ENCODE data around the gene DCLK1.

GRCh38 chr13:35743165-35743564, 388.0 kb downstream of the DCLK1 start:
- TF ChIP-seq POLR2A (IDR thresholded peaks at IDR 0.05; ENCODE audit: low read length) (no peak), GATA1 (IDR thresholded peaks at IDR 0.05; ENCODE audit: low read depth, low read length) (no peak)

Measured in erythroblast (primary cell).